Peyer's patch (tissue), 4 donors: Measurements from ENCODE around the gene CREBL2.

Source experiments
- POLR2A ChIP-seq, 2 donors: fragments of 450-650 bp; IDR thresholded peaks; one replicate each; pipeline ENCODE4 v1.5.1; 2017; ENCODE audit warnings: antibody characterized with exemption in 2 of 2, mild to moderate bottlenecking in 2 of 2, moderate library complexity in 2 of 2
- TF ChIP-seq, protein P1 (sequence below), 6 experiments: fragments of 450-650 bp in 4 of 6; fragments of 200-600 bp in 2 of 6; sonication (generic) in 1 of 6; IDR thresholded peaks; one replicate each; pipeline ENCODE4 v1.5.1; 2017 to 2019; ENCODE audit warnings: antibody characterized with exemption in 6 of 6, mild to moderate bottlenecking in 3 of 6, moderate library complexity in 1 of 6

DNA sequence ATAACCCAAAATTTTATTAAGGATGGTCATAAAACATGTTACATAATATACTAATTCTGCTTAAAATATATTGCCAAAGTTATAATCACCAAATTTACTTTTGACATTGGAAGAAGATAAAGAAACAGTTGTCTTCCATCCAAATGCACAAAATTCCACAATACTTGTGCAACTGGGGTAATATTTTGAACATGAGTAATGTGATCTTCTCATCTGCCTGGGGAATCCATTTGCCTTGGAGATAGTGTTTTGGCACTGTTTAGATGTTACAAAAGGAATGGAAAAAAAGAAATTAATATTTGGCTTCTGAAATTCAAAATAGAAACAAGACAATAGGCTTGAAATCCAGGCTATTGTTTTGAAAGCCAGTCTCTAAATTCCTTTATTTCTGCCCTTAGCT, 75.2 kb downstream of the CREBL2 start:
- TF ChIP-seq, protein P1, sequence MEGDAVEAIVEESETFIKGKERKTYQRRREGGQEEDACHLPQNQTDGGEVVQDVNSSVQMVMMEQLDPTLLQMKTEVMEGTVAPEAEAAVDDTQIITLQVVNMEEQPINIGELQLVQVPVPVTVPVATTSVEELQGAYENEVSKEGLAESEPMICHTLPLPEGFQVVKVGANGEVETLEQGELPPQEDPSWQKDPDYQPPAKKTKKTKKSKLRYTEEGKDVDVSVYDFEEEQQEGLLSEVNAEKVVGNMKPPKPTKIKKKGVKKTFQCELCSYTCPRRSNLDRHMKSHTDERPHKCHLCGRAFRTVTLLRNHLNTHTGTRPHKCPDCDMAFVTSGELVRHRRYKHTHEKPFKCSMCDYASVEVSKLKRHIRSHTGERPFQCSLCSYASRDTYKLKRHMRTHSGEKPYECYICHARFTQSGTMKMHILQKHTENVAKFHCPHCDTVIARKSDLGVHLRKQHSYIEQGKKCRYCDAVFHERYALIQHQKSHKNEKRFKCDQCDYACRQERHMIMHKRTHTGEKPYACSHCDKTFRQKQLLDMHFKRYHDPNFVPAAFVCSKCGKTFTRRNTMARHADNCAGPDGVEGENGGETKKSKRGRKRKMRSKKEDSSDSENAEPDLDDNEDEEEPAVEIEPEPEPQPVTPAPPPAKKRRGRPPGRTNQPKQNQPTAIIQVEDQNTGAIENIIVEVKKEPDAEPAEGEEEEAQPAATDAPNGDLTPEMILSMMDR (IDR thresholded peaks at IDR 0.05) = no peak
- no peak for TF ChIP-seq POLR2A (IDR thresholded peaks at IDR 0.05)
